Iris pigment epithelial cell (primary cell): ENCODE data around the gene CCDC110.
A peak's percentile ranks its signal among the peaks of the same experiment; 100 is the strongest.

ENCODE experiments used
- DNase-seq: peaks from one replicate; pipeline ENCODE4 v3.0.0-alpha.2; 2011; ENCODE audit warnings: low read depth

The CCDC110 gene

DNA sequence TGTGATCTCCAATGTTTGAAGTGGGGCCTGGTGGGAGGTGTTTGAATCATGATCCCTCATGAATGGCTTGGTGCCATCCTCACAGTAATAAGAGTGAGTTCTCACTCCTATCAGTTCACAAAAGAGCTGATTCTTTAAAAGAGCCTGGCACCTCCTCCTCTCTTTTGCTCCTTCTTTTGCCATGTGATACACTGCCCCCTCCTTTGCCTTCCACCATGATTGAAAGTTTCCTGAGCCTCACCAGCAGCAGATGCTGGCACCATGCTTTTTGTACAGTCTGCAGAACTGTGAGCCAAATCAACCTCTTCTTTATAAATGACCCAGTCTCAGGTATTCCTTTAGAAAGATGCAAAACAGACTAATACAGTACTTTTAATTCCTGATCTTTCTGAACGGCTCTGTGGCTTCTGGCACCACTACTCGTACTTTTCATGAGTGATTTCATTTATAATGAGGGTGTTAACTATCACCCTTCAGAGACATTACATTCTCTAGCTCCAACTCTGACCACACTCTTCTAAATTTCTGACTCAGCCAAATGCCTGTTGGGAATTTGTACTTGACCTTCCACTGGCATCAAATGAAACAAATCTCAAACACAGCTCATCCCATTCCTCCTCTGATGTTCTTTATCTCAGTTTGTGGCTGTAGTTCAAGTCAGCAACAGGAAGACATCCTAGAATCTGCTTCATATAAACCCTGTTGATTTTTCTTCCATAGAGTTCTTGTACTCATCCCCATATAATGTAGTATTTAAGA, 50.0 kb downstream of the CCDC110 start:
- DNase-seq = peak; percentile 71

DNA sequence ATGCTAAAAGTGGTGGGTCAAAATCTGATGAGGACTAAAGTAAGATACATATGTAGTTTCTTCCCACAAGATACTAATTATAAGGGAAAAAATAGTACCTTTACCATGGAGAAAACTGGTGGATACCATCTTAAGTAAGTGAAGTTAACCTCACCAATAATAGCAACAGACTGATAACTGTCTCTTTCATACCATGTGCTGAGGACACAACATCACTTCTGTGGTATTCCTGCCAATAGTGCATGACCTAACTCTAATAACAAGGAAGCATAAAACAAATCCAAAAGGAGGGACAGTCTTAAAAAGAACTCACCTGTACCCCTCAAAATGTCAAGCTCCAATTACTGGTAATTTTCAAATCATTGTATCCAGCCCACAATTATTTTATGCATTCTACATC, 54.6 kb downstream of the CCDC110 start:
- DNase-seq = no peak

DNA sequence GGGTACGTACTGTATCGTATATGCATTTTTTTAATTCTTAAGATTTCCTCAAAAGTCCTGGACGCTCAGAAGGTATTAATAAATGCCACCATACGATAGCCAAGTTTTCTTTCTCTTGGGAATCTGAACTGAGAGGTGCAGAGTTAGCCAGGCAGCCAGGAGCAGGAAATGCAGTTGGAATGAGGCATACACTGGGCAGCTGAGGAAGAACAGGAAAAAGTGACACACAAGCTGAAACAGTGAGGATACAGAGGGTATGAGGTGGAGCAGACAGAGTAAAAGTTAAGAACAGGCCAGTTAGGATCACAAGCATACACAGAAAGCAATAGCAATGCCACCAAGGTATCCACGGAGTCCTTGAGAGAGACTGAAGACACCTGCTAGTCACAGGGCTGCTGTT, 59.1 kb downstream of the CCDC110 start:
- no peak for DNase-seq

DNA sequence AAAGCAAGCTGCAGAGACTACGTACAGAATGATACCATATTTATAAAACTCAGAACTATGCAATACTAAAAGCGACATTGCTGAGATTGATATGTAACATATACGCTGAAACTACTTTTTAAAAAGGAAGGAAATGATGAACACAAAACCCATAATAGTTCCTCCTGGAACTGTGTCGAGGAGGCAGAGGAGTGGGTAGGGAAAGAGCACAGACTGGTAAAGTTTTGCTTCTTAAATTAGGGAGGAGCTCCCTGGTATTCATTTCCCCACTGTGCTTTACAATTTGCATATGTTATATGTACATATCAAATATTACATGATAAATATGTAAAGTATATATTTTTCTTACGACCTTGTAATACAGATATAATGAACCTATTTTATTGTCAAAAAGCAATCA, 59.7 kb downstream of the CCDC110 start:
- no peak for DNase-seq

DNA sequence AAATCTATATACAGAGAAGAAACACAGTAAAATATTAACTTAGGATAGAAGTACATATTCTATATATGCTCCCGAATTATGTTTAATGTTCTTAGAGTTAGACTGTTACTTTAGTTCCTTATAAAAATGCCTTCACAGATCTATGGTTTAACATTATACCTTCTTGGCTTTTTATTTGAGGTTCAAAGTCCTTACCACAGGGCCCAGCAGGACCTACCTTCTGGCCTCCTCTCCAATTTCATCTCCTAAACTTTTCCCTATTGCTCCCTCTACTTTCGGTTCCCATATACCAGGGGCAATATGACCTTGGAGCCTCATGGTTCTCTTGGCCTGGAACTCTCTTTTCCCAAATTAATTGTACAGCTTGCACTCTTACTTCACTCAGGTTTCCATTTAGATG, 63.1 kb downstream of the CCDC110 start:
- no peak for DNase-seq

DNA sequence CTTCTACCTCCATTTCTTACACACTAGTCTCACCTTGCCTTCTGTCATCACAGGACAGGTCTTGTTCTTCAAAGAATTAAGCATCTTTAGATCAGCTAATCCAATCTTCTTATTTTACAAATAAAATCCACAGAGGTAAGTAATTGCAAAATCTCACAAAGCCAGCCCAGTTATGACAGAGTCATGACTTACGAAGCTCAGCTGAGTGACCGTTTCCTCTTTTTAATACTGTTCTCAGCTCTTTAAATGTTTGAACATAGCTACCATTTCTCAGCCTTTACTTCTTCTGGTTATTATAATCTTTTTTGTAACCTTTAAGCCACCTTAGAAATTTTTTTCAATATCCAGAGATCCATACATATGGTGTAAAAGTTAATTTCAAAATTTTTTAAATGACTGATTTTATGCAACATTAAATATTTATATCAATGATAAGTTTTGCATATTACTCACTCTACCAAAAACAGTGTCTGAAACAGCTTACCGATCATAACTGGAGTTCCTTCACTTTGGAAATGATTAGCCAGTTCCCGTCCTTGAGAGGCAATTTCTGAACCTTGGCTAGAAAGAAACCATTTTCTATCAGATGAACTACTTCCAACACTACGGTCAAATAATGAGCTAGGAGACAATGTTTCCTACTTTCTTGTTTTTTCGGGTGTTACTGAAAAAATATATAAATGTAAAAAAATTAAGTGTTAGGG, 66.1 kb downstream of the CCDC110 start:
- no peak for DNase-seq

DNA sequence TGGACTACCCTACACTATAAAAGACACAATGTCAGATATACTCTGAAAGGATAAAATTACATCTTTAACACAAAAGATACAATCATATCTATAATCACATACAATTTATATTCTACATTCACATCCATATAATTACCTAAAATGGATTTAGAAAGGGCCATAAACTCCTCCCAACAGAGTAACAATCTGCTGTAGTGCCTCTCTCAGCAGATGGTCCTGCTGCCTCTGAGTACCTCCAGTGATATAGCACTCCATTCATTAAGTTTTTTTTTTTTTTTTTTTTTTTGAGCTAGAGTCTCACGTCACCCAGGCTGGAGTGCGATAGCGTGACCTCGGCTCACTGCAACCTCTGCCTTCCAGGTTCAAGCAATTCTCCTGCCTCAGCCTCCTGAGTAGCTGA, 67.5 kb downstream of the CCDC110 start:
- DNase-seq = no peak

DNA sequence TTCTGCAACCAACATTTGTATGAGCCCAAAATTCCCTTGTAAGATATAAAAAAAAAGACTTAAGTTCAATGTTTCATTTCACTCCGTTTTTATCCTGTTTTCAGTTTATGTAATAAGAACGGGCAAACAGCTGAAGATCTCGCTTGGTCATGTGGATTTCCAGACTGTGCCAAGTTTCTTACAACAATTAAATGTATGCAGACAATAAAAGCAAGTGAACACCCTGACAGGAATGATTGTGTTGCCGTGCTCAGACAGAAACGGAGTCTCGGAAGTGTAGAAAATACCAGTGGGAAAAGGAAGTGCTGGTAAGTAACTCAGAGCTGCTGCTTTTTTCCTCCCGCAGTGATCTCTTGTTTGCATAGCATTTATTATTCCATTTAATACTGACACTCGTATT, 72.1 kb downstream of the CCDC110 start:
- no peak for DNase-seq

DNA sequence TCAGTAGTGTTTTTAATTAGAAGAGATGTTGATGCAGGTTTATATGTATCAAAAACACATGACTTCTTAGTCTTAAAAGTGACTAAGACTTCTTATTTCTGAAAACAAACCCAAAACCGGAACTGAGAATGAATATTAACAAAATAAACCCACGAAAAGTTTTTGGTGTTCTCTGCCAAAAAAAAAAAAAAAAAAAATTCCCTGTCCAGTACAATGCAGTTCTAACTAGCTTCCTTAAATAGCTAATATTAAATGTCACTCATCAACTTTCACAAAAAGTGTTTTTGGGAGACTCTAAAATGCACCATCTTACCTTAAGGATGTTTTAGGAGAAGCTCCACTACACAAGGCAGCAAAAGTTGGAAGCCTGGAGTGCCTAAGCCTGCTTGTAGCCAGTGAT, 72.9 kb downstream of the CCDC110 start:
- DNase-seq = no peak

DNA sequence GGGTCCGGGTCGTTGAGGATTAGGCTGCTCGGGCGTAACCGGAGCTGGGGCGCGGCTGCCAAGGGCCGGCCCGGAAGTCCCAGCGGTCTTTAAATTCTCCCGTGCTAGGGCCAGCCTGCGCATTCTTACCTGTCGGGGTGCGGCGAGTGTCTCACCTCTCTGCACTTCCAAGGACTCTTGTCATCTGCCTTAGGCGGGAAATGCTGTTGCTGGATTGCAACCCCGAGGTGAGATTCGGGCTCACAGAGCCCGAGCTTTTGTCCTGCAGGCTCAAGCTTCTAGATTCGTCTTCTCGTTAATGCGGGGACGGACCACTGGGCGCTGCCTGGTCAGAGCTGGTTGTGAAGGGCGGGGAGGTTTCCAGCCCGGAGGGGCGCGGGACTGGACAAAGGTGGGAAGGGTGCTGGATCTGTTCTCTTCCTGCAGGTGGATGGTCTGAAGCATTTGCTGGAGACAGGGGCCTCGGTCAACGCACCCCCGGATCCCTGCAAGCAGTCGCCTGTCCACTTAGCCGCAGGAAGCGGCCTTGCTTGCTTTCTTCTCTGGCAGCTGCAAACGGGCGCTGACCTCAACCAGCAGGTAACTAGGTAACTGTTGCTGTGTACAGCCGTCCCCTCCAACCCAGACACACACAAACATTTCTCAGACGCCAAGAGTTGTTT, 74.7 kb downstream of the CCDC110 start, which contains the start of gene ANKRD37:
TSS of gene ANKRD37 (plus strand) at position 118 of the 662 bp plus-strand sequence. CDS start at position 201, 83 bp downstream.
- DNase-seq = peak; percentile 41

DNA sequence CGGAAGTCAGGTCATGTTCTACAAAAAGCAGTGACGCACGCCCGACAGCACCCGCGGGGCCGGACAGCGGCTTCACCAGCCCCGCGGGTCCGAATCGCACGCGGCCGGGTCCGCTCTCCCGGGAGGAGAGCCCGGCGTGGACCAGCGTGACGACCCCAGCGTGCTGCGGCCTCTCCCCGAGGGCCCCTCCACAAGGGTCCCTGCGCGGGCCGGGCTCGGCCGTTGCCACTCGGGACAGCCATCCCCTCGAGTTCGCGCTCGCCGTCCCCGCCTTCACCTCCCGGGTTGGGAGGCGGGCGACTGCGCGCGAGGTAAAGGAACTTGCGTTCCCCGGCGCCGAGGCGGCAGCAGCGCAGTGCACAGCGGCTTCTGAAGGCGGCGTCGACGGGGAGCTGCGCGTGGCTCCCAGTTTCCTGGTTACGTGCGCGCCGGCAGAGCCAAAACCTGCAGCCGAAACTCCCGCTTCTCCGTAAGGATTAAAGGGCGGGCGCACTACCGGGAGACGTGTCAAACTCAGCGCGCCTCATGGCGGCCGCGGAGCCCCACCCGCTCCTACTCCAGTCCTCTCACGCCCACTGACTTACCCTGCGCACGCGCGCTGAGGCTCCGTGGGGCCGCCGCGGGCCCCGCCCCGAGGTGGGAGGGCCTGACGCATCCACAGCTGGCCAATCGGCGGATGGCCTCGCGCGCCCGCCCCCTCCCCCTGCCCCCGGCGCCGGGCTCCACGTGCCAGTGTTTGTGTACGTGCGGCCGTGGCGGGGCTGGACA, 75.4 kb downstream of the CCDC110 start:
- DNase-seq = peak; percentile 97

DNA sequence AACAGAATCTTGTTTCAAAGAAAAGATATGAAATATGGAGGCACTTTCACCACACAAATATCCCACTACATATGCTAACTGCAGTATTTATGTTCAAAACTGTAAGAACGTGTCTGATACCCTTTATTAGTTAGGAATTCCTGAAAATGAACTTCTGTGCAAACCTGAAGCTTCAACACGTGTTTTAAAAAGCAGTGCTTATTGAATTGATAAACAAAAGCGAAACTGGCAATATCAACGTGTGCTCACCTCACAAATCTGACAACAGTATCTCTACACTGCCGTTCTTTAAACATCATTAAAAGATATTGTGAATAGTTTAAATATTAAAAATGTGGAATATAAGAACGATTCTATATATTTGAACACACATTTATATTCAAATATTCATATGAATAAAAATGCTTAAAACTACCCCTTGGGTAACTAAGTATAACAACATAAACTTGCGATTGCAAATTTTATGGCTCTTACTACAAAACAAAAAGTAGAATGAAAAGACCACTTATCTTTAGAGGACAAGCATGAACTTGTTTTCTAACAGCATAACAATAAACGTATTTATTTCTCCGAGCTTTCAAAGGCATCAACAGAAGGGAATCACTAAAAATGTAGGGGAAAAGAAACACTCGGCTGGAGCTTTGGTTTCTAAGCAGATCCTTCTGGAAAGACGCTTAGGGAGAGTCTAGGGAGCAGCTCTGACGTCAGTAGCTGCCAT, 76.1 kb downstream of the CCDC110 start, which contains the start of gene LRP2BP:
TSS of gene LRP2BP (minus strand) at position 687 of the 718 bp plus-strand sequence. CDS start 17,738 bp downstream, outside the sequence.
- no peak for DNase-seq
